PC-9 (cell line): ENCODE measurements around the gene CSNK1D. TPM values are rescaled to one million over a fixed set of nuclear protein-coding genes. Genes with fewer than 3 reads are reported as not detected.
A peak's percentile ranks its signal among the peaks of the same experiment; 100 is the strongest.

Experiments used
- BruUV-seq: library from RNA; stranded (reverse); fragments of 400-500 nt; replicated peaks from 2 replicates; lab custom pipeline; 2021; lab: Mats Ljungman, UMichigan
- CTCF ChIA-PET: fragments of 300-600 bp; sonication (Branson Sonifier 250); formaldehyde crosslinking; loops from one replicate; lab custom pipeline; 2022; ENCODE audit warnings: antibody characterized with exemption; lab: Charles Lee
- POLR2A ChIA-PET: fragments of 300-600 bp; sonication (Branson Sonifier 250); formaldehyde crosslinking; loops from one replicate; lab custom pipeline; 2022; ENCODE audit warnings: antibody characterized with exemption; ENCODE audit not compliant: unreplicated experiment; lab: Charles Lee
- DNase-seq, 2 experiments: peaks; one replicate each; pipeline versions ENCODE4 v3.0.0 to v3.0.0-alpha.2; 2015 to 2022; ENCODE audit warnings: mixed read lengths in 1 of 2
- H2AFZ ChIP-seq: fragments of 200-600 bp; sonication (generic); 2 replicates; pipeline ENCODE4 v1.8.1; 2017; ENCODE audit warnings: antibody characterized with exemption
- H3F3A ChIP-seq: fragments of 200-600 bp; sonication (generic); 2 replicates; pipeline ENCODE4 v1.8.1; 2017; ENCODE audit warnings: antibody characterized with exemption, mild to moderate bottlenecking, low read depth; ENCODE audit not compliant: insufficient read depth
- H3K27ac ChIP-seq: fragments of 200-600 bp; sonication (generic); 2 replicates; pipeline ENCODE4 v1.6.1; 2016; ENCODE audit warnings: mixed run types
- H3K27me3 ChIP-seq: fragments of 200-600 bp; sonication (generic); 2 replicates; pipeline ENCODE4 v1.6.1; 2016; ENCODE audit warnings: low read depth, mixed run types; ENCODE audit not compliant: insufficient read depth
- H3K36me3 ChIP-seq: fragments of 200-600 bp; sonication (generic); 2 replicates; pipeline ENCODE4 v1.6.1; 2016; ENCODE audit warnings: low read depth, mixed run types
- H3K4me1 ChIP-seq: fragments of 200-600 bp; sonication (generic); replicated peaks from 2 replicates; pipeline ENCODE4 v1.6.1; 2016; ENCODE audit warnings: mixed run types; ENCODE audit not compliant: insufficient read depth
- H3K4me2 ChIP-seq: fragments of 200-600 bp; sonication (generic); 2 replicates; pipeline ENCODE4 v1.6.1; 2017; ENCODE audit warnings: mixed run types
- H3K4me3 ChIP-seq: fragments of 200-600 bp; sonication (generic); 2 replicates; pipeline ENCODE4 v1.6.1; 2016; ENCODE audit warnings: mixed run types
- H3K79me2 ChIP-seq: fragments of 200-600 bp; sonication (generic); 2 replicates; pipeline ENCODE4 v1.6.1; 2017; ENCODE audit warnings: low read depth, mixed run types
- H3K9me2 ChIP-seq: fragments of 200-600 bp; sonication (generic); 2 replicates; pipeline ENCODE4 v1.8.1; 2017; ENCODE audit warnings: mild to moderate bottlenecking; ENCODE audit not compliant: insufficient read depth
- H3K9me3 ChIP-seq: fragments of 200-600 bp; sonication (generic); 2 replicates; pipeline ENCODE4 v1.8.1; 2016; ENCODE audit warnings: low read depth; ENCODE audit not compliant: insufficient read depth
- H4K20me1 ChIP-seq: fragments of 200-600 bp; sonication (generic); 2 replicates; pipeline ENCODE4 v1.8.1; 2017; ENCODE audit not compliant: insufficient read depth
- EZH2 ChIP-seq: fragments of 200-600 bp; sonication (generic); IDR thresholded peaks from 2 replicates; pipeline ENCODE4 v1.8.0; 2017; ENCODE audit warnings: antibody characterized with exemption, low read depth
- intact Hi-C: fragments of 100-400 bp; cut with micrococcal nuclease; formaldehyde crosslinking; loops from one replicate; pipeline ENCODE4 v1.10.0; 2022; ENCODE audit not compliant: unreplicated experiment
- total RNA-seq: library from RNA; stranded (reverse); gene quantifications from 2 replicates; pipeline ENCODE4 v1.2.3, GENCODE V29; 2021
- TF ChIP-seq, protein P1 (sequence below): fragments of 200-600 bp; sonication (generic); conservative IDR thresholded peaks from 2 replicates; pipeline ENCODE4 v1.6.1; 2017; ENCODE audit warnings: mixed run types, antibody characterized with exemption, mild to moderate bottlenecking, moderate library complexity

The CSNK1D gene
- total RNA-seq, 1 experiment from 2014 or later, result 181 TPM

DNA sequence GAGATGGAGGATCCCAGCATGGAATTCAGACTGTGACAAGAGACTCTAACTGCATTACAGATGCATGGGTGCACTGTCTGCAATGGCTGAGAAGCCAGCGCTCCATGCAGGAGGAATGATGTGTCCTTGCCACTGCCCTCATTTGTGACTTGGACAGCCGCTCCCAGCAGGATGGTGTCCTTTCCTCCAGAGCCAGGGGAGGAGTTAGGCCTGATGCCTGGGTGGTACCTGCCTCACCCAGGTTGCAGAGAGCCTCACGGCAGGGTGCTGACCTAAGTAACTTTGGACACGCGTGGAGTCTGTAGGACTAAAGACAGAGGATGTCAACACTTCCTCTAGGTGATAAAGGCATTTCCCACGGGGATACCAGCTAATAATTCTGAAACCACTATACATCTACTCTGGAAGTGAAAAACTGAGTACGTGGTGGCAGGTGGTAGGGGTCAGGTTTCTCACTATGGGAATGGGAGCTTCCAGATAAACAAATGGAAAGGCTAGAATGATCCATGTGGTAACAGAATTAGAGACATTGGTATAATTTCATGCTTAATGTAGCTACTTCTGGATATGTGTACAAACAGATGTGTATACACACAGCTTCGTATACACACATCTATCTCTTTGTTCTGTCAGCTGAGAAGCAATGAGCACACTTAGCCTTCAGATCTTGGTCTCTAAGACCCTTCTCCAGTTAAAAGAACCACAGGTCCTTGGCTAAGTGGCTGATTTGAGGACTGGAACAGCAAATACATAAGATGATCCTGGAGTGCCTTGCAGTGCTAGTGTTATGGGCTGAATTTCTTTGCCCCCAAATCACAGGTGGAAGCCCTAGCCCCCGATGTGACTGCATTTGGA lies 13.7 kb upstream of the CSNK1D start:
- H3F3A ChIP-seq, result peaks cover 36% of the 10 kb centered on the region
- H3K79me2 ChIP-seq, result peaks cover 6% of the 10 kb centered on the region; the same call in 1 of the 2 replicates
- ChIA-PET CTCF (no interaction called here), POLR2A (no interaction called here)
- H3K9me2 ChIP-seq, result no peaks in the 10 kb centered on the region
- peak overlapping the region; percentile 94 for H3K27ac ChIP-seq
- no peaks in the 10 kb centered on the region for H3K27me3 ChIP-seq
- H3K4me3 ChIP-seq, result peak overlapping the region; percentile 33; the same call in 1 of the 2 replicates
- H3K9me3 ChIP-seq, result no peaks in the 10 kb centered on the region
- no TSS peak for BruUV-seq
- peaks cover 44% of the 10 kb centered on the region for H3K4me1 ChIP-seq
- no peaks in the 10 kb centered on the region for H4K20me1 ChIP-seq
- H3K4me2 ChIP-seq, result peak overlapping the region; percentile 69
- no peak for DNase-seq
- TF ChIP-seq, protein P1, sequence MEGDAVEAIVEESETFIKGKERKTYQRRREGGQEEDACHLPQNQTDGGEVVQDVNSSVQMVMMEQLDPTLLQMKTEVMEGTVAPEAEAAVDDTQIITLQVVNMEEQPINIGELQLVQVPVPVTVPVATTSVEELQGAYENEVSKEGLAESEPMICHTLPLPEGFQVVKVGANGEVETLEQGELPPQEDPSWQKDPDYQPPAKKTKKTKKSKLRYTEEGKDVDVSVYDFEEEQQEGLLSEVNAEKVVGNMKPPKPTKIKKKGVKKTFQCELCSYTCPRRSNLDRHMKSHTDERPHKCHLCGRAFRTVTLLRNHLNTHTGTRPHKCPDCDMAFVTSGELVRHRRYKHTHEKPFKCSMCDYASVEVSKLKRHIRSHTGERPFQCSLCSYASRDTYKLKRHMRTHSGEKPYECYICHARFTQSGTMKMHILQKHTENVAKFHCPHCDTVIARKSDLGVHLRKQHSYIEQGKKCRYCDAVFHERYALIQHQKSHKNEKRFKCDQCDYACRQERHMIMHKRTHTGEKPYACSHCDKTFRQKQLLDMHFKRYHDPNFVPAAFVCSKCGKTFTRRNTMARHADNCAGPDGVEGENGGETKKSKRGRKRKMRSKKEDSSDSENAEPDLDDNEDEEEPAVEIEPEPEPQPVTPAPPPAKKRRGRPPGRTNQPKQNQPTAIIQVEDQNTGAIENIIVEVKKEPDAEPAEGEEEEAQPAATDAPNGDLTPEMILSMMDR, result no peak
- TF ChIP-seq EZH2, result no peak
- intact Hi-C loops, result loop anchor here (10.0 kb wide), 1 partner anchor 48 kb away; the partner anchor contains the start of gene SECTM1
- H3K36me3 ChIP-seq, result no peaks in the 10 kb centered on the region
- no peak overlapping the region for H2AFZ ChIP-seq

DNA sequence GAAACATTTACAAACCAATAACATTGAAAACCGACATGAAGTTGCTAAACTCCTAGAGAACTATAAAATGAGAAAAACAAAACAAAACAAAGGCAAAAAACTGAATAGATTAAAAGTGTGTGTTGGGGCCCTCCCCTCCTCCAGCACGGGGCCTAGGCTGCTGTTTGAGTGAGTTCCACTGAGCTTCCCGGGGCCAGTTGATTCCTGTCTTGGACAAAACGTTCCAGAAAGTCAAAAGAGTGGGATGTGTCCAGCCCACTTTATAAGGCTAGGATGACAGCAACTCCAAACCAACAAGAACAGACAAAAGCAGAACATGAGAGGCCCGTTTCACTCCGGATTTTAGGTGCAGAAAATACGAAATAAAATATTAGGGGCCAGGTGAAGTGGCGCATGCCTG lies 11.6 kb upstream of the CSNK1D start:
- no peak for DNase-seq
- Histone ChIP-seq H3K36me3 (no peaks in the 10 kb centered on the region), H3K4me2 (no peak overlapping the region), H3K4me1 (peaks cover 63% of the 10 kb centered on the region), H3K4me3 (no peak overlapping the region), H3K27me3 (no peaks in the 10 kb centered on the region), H3F3A (peaks cover 52% of the 10 kb centered on the region), H3K27ac (no peak overlapping the region), H2AFZ (no peak overlapping the region), H4K20me1 (no peaks in the 10 kb centered on the region), H3K9me3 (no peaks in the 10 kb centered on the region), H3K79me2 (no peaks in the 10 kb centered on the region), H3K9me2 (no peaks in the 10 kb centered on the region)
- no peak for TF ChIP-seq EZH2
- TF ChIP-seq, protein P1, result no peak
- POLR2A ChIA-PET, result no interaction called here
- BruUV-seq, result no TSS peak
- intact Hi-C loops, result loop anchor here (10.0 kb wide), 1 partner anchor 50 kb away; the partner anchor contains the start of gene SECTM1
- CTCF ChIA-PET, result interaction anchor here (0.6 kb wide), 1 partner anchor 42 kb away, joined by 3 read pairs; no protein-coding TSS in a partner anchor

DNA sequence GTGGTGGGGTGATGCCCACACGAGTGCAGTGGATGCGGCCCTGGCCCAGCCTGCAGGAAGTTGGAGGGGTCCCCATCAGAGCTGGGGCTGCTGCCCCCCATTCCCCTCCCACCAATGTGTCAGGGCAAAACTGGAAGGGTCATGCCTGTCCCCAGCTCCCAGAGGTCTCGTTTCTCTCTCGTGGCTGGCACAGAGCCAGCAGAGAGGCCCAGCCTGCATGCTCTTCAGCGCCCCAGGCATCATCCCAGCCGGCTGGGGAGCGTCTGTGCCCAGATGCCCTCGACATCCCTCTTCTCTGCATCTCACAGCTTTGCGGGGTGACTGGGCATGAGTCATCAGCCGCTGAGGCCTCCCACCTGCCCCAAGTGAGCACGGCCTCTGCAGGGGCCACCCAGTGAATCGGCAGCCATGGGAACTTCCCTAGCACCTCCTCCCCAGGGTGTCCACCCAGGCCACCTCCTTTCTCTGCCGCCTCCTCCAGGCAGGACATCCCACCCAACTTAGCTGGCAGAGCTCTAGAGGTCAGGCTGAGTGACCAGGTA lies 9.8 kb upstream of the CSNK1D start:
- intact Hi-C loops, result loop anchor here (10.0 kb wide), 1 partner anchor 52 kb away; the partner anchor contains the start of gene SECTM1
- Histone ChIP-seq H3K27ac (peak overlapping the region; percentile 90), H3K9me3 (no peaks in the 10 kb centered on the region), H3F3A (peaks cover 42% of the 10 kb centered on the region), H3K4me2 (peak overlapping the region; percentile 70), H3K9me2 (no peaks in the 10 kb centered on the region), H3K27me3 (no peaks in the 10 kb centered on the region), H3K4me3 (no peak overlapping the region), H4K20me1 (no peaks in the 10 kb centered on the region), H2AFZ (no peak overlapping the region), H3K36me3 (no peaks in the 10 kb centered on the region), H3K4me1 (peaks cover 52% of the 10 kb centered on the region), H3K79me2 (no peaks in the 10 kb centered on the region)
- CTCF ChIA-PET, result no interaction called here
- TF ChIP-seq, protein P1, result no peak
- no peak for TF ChIP-seq EZH2
- BruUV-seq, result no TSS peak
- POLR2A ChIA-PET, result interaction anchor here (0.6 to 2.4 kb wide), 2 partner anchors 9 to 144 kb away, joined by 6 to 18 read pairs; no protein-coding TSS in a partner anchor
- DNase-seq, result peak; percentile 82 to 92
